ENCODE results near the gene STARD10. TPM values are rescaled to one million over a fixed set of nuclear protein-coding genes. Genes with fewer than 3 reads are reported as not detected.

Gene STARD10
- total and polyA plus RNA-seq, 9 of the 15 experiments (the other 6 are each of a cell fraction or from before 2014, with no cell fraction given), result 0.15 to 52.9 (median 32.3) TPM

GRCh38 chr11:72793076-72793424, 797 bp downstream of the STARD10 start (continued):
- TF ChIP-seq, protein P1, sequence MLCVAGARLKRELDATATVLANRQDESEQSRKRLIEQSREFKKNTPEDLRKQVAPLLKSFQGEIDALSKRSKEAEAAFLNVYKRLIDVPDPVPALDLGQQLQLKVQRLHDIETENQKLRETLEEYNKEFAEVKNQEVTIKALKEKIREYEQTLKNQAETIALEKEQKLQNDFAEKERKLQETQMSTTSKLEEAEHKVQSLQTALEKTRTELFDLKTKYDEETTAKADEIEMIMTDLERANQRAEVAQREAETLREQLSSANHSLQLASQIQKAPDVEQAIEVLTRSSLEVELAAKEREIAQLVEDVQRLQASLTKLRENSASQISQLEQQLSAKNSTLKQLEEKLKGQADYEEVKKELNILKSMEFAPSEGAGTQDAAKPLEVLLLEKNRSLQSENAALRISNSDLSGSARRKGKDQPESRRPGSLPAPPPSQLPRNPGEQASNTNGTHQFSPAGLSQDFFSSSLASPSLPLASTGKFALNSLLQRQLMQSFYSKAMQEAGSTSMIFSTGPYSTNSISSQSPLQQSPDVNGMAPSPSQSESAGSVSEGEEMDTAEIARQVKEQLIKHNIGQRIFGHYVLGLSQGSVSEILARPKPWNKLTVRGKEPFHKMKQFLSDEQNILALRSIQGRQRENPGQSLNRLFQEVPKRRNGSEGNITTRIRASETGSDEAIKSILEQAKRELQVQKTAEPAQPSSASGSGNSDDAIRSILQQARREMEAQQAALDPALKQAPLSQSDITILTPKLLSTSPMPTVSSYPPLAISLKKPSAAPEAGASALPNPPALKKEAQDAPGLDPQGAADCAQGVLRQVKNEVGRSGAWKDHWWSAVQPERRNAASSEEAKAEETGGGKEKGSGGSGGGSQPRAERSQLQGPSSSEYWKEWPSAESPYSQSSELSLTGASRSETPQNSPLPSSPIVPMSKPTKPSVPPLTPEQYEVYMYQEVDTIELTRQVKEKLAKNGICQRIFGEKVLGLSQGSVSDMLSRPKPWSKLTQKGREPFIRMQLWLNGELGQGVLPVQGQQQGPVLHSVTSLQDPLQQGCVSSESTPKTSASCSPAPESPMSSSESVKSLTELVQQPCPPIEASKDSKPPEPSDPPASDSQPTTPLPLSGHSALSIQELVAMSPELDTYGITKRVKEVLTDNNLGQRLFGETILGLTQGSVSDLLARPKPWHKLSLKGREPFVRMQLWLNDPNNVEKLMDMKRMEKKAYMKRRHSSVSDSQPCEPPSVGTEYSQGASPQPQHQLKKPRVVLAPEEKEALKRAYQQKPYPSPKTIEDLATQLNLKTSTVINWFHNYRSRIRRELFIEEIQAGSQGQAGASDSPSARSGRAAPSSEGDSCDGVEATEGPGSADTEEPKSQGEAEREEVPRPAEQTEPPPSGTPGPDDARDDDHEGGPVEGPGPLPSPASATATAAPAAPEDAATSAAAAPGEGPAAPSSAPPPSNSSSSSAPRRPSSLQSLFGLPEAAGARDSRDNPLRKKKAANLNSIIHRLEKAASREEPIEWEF (CRISPR knock-in tag; IDR thresholded peaks at IDR 0.05), result 0 out of 2 replicates have a peak, but pooled peaks have one; percentile 57
- no peak for TF ChIP-seq CREB1 (IDR thresholded peaks at IDR 0.05)
- no peak for TF ChIP-seq CREB1 (CRISPR knock-in tag; IDR thresholded peaks at IDR 0.05)
- TF ChIP-seq HNRNPUL1 (IDR thresholded peaks at IDR 0.05; ENCODE audit: low read length), result no peak
- TF ChIP-seq ZNF449 (CRISPR knock-in tag; IDR thresholded peaks at IDR 0.05), result no peak

Data from K562 (cell line).